ENCODE data around the gene BAIAP2L2. TPM values are rescaled to one million over a fixed set of nuclear protein-coding genes. Genes with fewer than 3 reads are reported as not detected.
A peak's percentile ranks its signal among the peaks of the same experiment; 100 is the strongest.
"Not testable (repeated sequence)": the region's sequence is repeated elsewhere in the genome, so short reads cannot be mapped to it uniquely, and the experiment has no call there.

The BAIAP2L2 gene
- total RNA-seq, 4 donors from 2014 or later = 0.13 to 1.1 (median 0.58) TPM

DNA sequence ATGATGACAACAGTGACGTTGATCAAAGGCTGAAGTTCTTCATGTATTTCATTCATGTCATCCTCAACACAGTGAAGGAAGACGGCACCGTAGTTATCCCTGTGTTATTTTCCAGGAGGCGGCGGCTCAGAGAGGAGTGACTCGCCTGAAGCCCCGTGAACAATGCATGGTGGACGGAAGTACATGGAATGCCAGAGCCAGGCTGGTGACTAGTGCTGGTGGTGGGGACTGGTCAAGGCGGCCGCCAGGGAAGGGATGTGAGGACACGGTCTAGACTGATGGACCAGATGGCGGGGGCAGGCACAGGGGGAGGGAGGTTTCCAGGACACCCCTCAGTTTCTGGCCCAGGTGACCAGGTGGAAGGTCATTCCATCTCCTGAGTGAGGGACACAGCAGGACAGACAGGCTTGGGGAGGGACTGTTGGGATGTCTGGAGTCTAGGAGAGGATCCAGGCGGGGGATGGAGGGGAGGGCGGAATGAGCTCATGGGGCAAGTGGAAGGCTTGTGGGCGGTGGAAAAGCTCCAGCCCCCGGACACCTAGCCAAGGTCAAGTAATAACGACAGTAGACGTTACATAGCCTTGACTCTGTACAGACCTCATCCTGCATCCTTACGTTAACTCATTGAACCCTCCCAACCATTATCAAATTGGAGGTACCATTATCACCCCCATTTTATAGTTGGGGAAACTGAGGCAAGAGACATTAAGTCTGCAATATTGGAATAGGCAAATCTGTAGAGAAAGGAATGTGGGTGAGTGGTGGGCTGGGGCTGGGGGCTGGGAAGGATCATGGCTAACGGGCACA lies 69.3 kb downstream of the BAIAP2L2 start:
- peaks cover 0 to 26% (median 12%) of the 10 kb centered on the region in 4 donors for H3K4me1 ChIP-seq
- 86% methylated on average over 20 of the region's 20 CpGs for WGBS
- intact Hi-C loops (cut with DNase I) = no loop called here

DNA sequence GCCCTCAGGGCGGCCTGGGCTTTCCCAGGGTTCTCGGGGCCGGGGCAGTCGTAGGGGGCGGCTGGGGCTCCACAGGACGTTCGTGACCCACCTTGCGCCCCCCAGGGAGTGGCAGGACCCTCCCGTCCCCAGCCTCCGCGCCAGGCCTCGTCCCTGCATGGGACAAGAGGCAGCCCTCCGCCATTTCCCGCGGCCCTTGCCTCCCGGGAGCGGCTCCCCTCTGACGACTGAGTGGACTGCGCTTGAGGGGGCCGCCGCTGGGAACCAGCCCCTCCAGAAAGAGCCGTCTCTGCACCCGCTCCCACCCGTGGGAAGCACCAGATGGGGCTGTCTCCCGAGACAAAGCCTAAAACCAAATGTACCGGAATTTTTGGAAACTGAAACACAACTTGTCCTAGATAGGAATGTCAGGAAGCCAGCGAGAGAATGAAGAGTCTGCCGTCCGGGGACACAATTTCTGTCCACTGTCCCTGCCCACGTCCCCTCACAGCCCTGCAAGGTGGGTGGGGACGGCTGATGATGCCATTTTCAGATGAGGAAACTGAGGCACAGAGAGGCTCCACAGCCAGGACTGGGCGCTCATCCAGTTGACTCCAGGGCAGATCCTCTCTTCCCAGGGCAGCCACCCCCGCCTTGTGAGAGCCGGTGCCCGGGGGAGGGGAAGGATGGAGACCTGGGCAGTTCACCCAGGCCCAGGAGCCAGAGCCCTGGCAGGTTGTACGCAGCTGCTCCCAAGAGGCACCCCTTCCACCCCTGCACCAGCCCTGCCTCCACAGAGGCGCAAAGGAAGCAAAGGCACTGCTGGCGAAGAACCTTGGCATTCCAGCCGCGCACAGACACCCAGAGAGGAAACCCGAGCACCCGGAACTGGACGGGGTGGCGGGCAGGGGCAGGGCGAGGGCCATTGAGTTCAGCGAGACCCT lies 71.3 kb downstream of the BAIAP2L2 start:
- WGBS = 70% methylated on average over 20 of the region's 46 CpGs
- no peak for TF ChIP-seq POLR2AphosphoS5 (IDR thresholded peaks at IDR 0.05)
- TF ChIP-seq, protein P1, sequence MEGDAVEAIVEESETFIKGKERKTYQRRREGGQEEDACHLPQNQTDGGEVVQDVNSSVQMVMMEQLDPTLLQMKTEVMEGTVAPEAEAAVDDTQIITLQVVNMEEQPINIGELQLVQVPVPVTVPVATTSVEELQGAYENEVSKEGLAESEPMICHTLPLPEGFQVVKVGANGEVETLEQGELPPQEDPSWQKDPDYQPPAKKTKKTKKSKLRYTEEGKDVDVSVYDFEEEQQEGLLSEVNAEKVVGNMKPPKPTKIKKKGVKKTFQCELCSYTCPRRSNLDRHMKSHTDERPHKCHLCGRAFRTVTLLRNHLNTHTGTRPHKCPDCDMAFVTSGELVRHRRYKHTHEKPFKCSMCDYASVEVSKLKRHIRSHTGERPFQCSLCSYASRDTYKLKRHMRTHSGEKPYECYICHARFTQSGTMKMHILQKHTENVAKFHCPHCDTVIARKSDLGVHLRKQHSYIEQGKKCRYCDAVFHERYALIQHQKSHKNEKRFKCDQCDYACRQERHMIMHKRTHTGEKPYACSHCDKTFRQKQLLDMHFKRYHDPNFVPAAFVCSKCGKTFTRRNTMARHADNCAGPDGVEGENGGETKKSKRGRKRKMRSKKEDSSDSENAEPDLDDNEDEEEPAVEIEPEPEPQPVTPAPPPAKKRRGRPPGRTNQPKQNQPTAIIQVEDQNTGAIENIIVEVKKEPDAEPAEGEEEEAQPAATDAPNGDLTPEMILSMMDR (IDR thresholded peaks at IDR 0.05) = no peak
- TF ChIP-seq EP300 (IDR thresholded peaks at IDR 0.05) = no peak
- TF ChIP-seq POLR2A (IDR thresholded peaks at IDR 0.05; ENCODE audit: low read depth) = no peak
- intact Hi-C loops (cut with DNase I) = no loop called here
- Histone ChIP-seq H3K4me3 (peak overlapping the region in 3 of 4 donors; percentile 7 to 16 (median 16)), H3K27me3 (no peaks in the 10 kb centered on the region), H3K36me3 (no peaks in the 10 kb centered on the region), H3K27ac (replicated peaks in 1 of 4) (peak overlapping the region; percentile 62 to 80 (median 72)), H3K9me3 (no peaks in the 10 kb centered on the region), H3K4me1 (peaks cover 9 to 42% (median 24%) of the 10 kb centered on the region in 4 donors)
- DNase-seq (ENCODE audit: extremely low spot score) = no peak

More for the DNA sequence above, 69.3 kb downstream of the BAIAP2L2 start:
- H3K27ac ChIP-seq (replicated peaks in 1 of 4) = peak overlapping the region in 2 of 4 donors; percentile 62 to 80
- no peaks in the 10 kb centered on the region for H3K36me3 ChIP-seq
- no peaks in the 10 kb centered on the region for H3K27me3 ChIP-seq
- no peaks in the 10 kb centered on the region for H3K9me3 ChIP-seq
- H3K4me3 ChIP-seq = no peak overlapping the region
- no peak for DNase-seq (ENCODE audit: extremely low spot score)
- TF ChIP-seq, protein P1 (IDR thresholded peaks at IDR 0.05) = no peak
- TF ChIP-seq POLR2AphosphoS5 (IDR thresholded peaks at IDR 0.05) (no peak), POLR2A (IDR thresholded peaks at IDR 0.05; ENCODE audit: low read depth) (no peak), EP300 (IDR thresholded peaks at IDR 0.05) (no peak)

DNA sequence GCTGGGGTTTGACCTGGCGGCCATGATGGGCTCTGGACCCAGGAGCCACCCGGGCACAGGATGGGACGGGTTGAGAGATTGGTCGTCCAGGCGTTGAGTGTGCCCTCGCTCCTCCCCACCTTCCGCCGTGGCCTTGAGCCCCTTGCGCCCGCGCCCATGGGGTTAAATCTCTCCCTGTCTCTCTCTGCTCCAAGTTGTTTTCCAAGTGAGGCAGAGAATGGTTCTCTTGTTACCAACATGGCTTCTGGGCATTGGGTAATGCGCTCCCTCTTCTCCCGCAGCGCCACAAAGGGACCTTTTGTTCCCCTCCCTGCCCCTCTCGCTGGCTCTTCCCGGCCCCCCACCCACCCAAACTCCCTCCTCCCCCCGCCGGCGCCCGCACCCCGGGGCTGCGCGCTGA lies 72.1 kb downstream of the BAIAP2L2 start:
- Histone ChIP-seq H3K27ac (replicated peaks in 1 of 4) (peak overlapping the region; percentile 62 to 80 (median 72)), H3K4me3 (peak overlapping the region in 1 of 4 donors; percentile 7), H3K9me3 (no peaks in the 10 kb centered on the region), H3K27me3 (no peaks in the 10 kb centered on the region), H3K4me1 (peaks cover 16 to 50% (median 32%) of the 10 kb centered on the region in 4 donors), H3K36me3 (no peaks in the 10 kb centered on the region)
- 90% methylated on average over 22 of the region's 23 CpGs for WGBS
- TF ChIP-seq POLR2A (IDR thresholded peaks at IDR 0.05; ENCODE audit: low read depth) (no peak), POLR2AphosphoS5 (IDR thresholded peaks at IDR 0.05) (no peak), EP300 (IDR thresholded peaks at IDR 0.05) (no peak)
- TF ChIP-seq, protein P1 (IDR thresholded peaks at IDR 0.05) = no peak
- no peak for DNase-seq (ENCODE audit: extremely low spot score)
- intact Hi-C loops (cut with DNase I) = no loop called here

DNA sequence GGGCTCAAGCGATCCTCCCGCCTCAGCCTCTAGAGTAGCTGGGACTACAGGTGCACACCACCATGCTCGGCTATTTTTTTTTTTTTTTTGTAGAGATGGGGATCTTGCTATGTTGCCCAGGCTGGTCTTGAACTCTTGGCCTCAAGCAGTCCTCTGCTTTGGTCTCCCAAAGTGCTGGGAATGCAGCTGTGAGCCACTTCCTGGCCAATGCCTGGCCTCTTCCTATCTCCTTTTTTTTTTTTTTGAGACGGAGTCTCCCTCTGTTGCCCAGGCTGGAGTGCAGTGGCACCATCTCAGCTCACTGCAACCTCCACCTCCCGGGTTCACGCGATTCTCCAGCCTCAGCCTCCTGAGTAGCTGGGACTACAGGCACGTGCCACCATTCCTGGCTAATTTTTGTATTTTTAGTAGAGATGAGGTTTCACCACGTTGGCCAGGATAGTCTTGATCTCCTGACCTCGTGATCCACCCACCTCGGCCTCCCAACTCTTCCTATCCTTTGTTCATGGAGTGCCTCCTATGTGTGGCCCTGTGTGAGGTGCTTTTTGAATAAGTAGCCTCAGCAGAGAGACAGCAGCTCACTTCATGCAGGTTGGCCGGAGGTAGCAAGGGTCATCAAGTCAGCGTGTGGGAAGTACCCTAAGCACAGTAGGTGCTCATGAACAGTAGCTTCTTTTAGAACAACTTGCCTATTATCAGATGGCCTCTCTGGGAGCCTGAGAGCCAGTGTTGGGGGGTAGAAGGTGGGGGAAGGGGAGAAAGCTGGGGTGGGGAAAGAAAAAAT lies 72.9 kb downstream of the BAIAP2L2 start:
- DNase-seq (ENCODE audit: extremely low spot score); intact Hi-C loops (cut with DNase I); H3K9me3 ChIP-seq; H3K27me3 ChIP-seq; H3K36me3 ChIP-seq; H3K4me3 ChIP-seq: not testable (repeated sequence)
- WGBS = 81% methylated on average over 13 of the region's 13 CpGs
- H3K27ac ChIP-seq (replicated peaks in 1 of 4) = peak overlapping the region in 3 of 4 donors; percentile 54 to 80 (median 62)
- H3K4me1 ChIP-seq = peaks cover 19 to 58% (median 37%) of the 10 kb centered on the region in 4 donors
